Measurements from ENCODE around the gene AK8. TPM values are rescaled to one million over a fixed set of nuclear protein-coding genes. Genes with fewer than 3 reads are reported as not detected.

Gene AK8
- total RNA-seq, 4 donors from 2014 or later = 0.61 to 1.9 TPM; not detected in 2

DNA sequence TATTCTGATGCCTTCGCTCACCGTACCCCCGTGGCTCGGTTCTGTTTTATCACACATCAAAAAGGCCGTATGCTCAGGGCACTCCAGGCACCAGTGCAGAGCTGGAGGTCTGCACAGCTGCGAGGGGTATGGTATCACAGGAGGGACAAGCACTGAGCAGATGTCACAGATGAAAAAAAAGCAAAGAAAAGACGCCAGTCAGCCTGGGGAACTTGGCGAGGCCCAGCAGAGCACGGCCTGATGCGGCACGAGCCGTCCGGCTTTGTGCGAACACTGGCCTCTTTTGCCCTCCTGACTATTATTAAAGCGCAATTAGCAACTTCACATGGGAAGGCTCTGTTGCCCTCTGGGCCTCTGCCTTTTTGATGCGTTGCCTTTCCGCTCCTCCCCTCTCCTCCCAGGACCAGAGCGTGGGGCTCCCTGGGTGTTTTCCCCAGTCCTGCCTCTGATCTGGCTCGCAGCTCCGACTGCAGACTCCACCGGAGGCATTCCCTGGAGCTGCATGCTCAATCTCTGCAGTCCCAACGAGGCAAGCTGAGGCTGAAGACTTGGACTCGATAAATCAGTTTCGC, 44.4 kb downstream of the AK8 start:
- Histone ChIP-seq H3K27ac (no peak overlapping the region), H3K4me3 (no peak overlapping the region), H3K4me1 (no peaks in the 10 kb centered on the region), H3K27me3 (no peaks in the 10 kb centered on the region), H3K9me3 (no peaks in the 10 kb centered on the region), H3K36me3 (no peaks in the 10 kb centered on the region)
- no peak for TF ChIP-seq POLR2A (IDR thresholded peaks at IDR 0.05)
- TF ChIP-seq, protein P1, sequence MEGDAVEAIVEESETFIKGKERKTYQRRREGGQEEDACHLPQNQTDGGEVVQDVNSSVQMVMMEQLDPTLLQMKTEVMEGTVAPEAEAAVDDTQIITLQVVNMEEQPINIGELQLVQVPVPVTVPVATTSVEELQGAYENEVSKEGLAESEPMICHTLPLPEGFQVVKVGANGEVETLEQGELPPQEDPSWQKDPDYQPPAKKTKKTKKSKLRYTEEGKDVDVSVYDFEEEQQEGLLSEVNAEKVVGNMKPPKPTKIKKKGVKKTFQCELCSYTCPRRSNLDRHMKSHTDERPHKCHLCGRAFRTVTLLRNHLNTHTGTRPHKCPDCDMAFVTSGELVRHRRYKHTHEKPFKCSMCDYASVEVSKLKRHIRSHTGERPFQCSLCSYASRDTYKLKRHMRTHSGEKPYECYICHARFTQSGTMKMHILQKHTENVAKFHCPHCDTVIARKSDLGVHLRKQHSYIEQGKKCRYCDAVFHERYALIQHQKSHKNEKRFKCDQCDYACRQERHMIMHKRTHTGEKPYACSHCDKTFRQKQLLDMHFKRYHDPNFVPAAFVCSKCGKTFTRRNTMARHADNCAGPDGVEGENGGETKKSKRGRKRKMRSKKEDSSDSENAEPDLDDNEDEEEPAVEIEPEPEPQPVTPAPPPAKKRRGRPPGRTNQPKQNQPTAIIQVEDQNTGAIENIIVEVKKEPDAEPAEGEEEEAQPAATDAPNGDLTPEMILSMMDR (IDR thresholded peaks at IDR 0.05) = no peak
- no peak for DNase-seq
- intact Hi-C loops (cut with DNase I; ENCODE audit: low total_unique reads) = no loop called here

GRCh38 chr9:132832171-132832881, 45.8 kb downstream of the AK8 start:
- no peaks in the 10 kb centered on the region for H3K27me3 ChIP-seq
- TF ChIP-seq POLR2A (IDR thresholded peaks at IDR 0.05) = no peak
- TF ChIP-seq, protein P1 (IDR thresholded peaks at IDR 0.05) = no peak
- no peak for DNase-seq
- no peak overlapping the region for H3K4me3 ChIP-seq
- no peak overlapping the region for H3K27ac ChIP-seq
- intact Hi-C loops (cut with DNase I; ENCODE audit: low total_unique reads) = no loop called here
- H3K36me3 ChIP-seq = no peaks in the 10 kb centered on the region
- H3K9me3 ChIP-seq = no peaks in the 10 kb centered on the region
- H3K4me1 ChIP-seq = no peaks in the 10 kb centered on the region

DNA sequence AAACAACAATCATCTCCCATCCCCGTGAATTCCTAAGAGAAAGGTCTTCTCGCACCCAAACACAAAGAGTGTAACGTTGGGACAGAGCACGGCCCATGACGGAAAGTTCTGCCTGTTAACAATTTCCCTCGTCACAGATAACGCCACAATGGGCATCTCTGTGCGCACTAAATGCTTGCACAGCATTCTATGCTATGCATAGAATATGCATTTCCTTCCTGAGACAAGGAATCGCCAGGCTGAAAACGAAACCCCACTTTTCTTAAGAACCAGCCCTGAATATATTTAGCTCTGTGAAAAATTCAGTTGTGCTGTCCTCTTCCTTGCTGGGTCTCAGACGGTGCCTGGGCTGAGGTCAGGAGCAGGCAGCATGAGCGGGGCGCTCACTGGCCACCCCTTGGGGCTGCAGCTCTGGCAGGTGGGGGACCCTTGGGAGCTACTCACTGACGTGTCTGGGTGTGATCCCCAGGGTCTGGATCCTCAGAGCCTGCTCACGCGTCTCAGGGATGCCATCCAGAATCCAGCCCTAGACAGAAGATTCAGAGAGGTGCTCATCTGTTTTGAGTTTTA, 49.8 kb downstream of the AK8 start:
- no peak for DNase-seq

GRCh38 chr9:132827366-132827765, 50.7 kb downstream of the AK8 start:
- TF ChIP-seq POLR2A (IDR thresholded peaks at IDR 0.05) = no peak
- TF ChIP-seq, protein P1 (IDR thresholded peaks at IDR 0.05) = no peak
- Histone ChIP-seq H3K36me3 (no peaks in the 10 kb centered on the region), H3K9me3 (no peaks in the 10 kb centered on the region), H3K27me3 (no peaks in the 10 kb centered on the region), H3K4me1 (no peaks in the 10 kb centered on the region), H3K27ac (no peak overlapping the region), H3K4me3 (no peak overlapping the region)
- DNase-seq = no peak
- intact Hi-C loops (cut with DNase I; ENCODE audit: low total_unique reads) = no loop called here

More for the DNA sequence above, 49.8 kb downstream of the AK8 start:
- Histone ChIP-seq H3K4me3 (no peak overlapping the region), H3K27me3 (no peaks in the 10 kb centered on the region), H3K4me1 (no peaks in the 10 kb centered on the region), H3K27ac (no peak overlapping the region), H3K9me3 (no peaks in the 10 kb centered on the region), H3K36me3 (no peaks in the 10 kb centered on the region)
- intact Hi-C loops (cut with DNase I; ENCODE audit: low total_unique reads) = no loop called here
- TF ChIP-seq, protein P1 (IDR thresholded peaks at IDR 0.05) = no peak
- no peak for TF ChIP-seq POLR2A (IDR thresholded peaks at IDR 0.05)
